ENCODE measurements around the gene KRTAP5-9.
"Not testable (repeated sequence)": the region's sequence is repeated elsewhere in the genome, so short reads cannot be mapped to it uniquely, and the experiment has no call there.

Gene KRTAP5-9, protein sequence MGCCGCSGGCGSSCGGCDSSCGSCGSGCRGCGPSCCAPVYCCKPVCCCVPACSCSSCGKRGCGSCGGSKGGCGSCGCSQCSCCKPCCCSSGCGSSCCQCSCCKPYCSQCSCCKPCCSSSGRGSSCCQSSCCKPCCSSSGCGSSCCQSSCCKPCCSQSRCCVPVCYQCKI

DNA sequence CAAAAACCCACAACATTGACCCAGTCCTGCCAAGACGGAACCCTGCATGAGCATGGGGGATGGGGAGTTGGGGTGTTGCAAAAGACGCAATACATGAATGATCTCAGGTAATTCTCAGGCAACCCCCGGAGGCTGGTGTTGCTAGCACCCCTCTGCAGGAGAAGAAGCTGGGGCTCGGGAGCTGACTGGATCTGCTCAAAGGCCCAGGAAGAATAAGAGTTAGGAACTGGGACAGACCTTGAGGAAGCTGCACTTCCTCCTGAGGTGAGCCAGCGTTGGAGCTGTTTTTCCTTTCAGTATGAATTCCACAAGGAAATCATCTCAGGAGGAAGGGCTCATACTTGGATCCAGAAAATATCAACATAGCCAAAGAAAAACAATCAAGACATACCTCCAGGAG, at the start of gene KRTAP5-9:
Gene KRTAP5-9, plus strand, starts transcription at position 301 of the 400 bp plus-strand sequence. CDS start 238 bp downstream, outside the sequence.
- DNase-seq (ENCODE audit: low read depth), result no peak

DNA sequence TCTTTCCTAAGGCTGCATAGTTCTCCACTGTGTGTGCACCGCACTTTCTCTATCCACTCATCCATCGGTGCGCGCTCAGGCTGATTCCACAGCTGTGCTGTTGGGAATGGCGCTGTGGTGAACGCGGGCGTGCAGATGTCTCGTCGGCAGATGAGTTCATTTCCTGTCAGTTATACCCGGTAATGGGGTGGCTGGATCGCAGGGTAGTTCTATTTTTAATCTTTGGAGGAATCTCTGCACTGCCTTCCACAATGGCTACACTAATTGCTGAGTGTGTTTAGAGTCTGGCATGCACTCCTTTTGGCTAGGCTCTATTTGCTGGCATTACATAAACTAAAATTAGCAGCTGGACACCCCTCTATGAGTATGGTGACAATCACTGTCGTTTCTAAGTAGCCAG, 49.1 kb upstream of the KRTAP5-9 start:
- no peak for DNase-seq (ENCODE audit: low read depth)

DNA sequence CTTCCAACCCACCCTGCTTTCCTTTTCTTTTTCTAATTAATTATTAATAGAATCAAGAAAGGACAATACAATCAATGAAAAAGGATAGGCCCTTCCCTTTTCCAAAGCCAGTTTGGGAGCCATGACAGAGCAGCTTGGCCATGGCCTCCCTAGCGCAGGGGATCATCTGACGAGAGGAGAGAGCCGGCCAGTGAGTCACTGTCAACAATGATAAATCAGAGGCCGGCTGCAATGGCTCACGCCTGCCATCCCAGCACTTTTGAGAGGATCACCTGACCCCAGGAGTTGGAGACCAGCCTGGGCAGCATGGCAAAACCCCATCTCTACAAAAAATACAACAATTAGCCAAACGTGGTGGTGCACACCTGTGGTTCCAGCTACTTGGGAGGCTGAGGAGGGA, 48.7 kb upstream of the KRTAP5-9 start:
- no peak for DNase-seq (ENCODE audit: low read depth)

DNA sequence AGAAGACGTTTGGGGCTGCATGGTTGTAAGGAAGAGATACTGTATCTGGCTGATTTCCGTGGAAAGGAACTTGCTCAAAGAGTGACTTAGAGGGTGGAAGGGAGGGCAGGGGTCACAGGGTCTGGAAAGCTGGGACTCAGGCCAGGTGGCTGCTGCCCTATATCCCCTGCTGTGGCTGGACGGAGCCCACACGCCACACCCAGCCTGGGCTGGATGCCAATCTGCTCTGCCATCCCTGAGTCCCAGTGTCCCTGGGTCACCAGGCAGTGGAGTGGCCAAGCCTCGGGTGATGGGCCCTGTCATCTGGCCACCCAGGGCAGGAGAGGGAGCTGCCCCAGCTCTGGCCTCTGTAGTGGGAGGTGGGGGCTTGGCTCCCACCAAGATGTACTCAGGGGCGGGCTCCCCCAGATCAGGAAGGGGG, 47.6 kb upstream of the KRTAP5-9 start:
- no peak for DNase-seq (ENCODE audit: low read depth)

DNA sequence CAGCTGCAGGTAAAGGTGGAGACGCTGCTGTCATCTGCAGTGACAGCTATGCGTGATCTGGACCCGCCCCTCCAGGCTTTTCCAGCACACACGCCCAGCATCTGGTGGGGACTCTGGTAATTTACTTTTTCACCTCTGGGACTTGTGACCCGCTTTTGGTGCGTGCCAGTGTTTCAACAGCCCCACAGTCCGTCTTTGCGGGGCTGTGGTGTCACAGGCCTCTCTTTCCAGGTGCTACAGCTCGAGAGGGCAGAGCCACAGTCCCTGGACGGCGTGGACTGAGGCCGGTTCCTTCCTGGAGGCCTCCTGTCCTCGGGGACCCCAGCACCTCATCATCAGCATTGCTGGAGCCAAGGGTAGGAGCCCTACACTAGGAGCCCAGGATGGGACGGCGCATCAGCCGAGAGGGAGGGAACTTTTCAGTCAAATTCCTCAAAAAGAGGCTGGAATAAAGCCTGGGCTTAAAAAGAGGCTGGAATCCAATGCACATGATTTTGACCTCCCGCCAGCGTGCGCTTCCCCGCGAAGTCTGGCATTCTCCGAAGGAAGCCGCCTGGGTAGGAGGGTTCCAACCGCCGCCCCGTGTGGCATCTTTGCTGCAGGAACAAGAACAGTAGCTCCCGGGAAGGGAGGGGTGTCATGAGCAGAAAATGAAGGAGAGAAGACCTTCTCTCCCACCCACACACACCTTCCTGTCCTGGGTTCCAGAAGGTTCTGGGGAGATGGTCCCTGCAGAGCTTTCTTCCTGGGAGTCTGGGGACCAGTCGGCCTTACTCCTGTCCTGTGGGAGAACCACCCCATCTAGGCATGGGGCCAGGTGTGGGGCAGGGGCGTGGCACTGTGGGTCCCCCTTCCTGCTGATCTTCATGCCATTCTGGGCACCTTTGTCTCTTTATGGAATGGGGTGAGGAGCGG, 46.9 kb upstream of the KRTAP5-9 start:
- no peak for DNase-seq (ENCODE audit: low read depth)

DNA sequence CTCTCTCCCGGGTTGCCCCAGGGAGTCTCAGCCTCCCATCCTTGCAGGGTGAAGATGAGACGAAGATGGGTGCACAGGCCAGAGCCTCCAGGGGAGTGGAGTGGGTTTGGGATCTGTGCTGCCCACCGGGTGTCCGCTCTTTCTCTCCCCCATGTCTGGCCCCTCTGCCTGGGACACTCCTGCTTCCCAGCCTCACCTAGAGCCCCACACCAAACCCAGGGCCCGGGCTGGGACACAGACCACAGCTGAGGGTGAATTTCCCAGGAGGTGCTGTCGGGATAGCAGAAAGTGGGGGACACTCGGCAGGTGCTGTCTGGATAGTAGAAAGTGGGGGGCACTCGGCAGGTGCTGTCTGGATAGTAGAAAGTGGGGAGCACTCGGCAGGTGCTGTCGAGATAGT, 46.2 kb upstream of the KRTAP5-9 start:
- no peak for DNase-seq (ENCODE audit: low read depth)

DNA sequence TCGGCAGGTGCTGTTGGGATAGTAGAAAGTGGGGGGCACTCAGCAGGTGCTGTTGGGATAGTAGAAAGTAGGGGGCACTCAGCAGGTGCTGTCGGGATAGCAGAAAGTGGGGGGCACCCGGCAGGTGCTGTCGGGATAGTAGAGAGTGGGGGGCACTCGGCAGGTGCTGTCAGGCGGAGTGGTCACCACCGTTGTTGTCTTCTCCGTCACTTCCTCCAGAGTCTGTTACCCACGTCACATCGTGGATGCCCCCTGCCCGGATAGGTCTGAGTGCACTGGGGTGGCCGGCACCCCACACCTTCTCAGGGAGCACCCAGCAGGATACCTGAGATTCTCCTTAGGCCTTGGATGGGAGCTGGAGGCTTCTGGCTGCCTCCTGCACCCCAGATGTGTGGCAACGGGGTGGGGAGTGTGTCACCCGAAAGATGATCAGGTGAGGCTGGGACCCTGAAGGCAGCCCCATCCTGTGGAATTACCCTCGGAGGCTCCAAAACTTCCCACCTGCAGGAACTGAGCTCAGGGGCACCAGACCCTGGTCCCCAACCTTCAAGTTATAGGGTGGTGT, 45.3 kb upstream of the KRTAP5-9 start:
- DNase-seq (ENCODE audit: low read depth), result no peak

DNA sequence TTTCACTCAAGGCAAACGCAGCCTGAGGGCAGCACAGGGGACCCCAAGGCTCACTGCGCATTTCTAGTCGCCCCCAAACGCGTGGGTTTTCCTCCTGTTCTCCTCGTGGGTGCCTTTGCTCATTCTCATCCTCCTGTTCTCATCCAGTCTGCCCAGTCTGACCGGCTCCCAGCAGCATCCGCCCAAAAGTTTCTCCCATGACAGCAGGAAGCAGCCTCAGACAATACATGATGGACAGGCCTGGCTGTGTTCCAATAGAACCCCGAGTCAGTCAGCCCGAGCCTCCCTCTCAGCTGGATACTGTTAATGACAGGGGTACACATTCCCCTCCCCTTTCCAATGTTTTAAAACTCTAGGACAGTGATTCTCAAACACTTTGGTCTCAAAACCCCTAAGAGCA, 43.7 kb upstream of the KRTAP5-9 start:
- DNase-seq (ENCODE audit: low read depth), result no peak

DNA sequence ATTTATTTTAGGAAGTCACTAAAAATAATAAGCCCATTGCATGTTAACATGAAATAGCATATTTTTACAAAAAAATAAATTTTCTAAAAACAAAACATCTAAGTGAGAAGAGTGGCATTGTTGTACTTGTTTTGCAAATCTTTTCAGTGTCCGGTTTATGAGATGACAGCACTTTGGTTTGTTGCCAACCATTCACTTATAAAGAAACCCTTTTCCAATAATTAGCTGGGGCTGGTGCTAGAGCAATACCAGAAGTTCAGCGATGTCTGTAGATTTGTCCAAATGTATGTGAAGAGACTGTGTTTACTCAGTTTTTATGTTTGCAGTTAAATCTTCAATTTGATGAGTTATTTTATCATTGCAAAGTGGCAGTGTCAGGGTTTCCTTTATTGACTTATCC, 43.2 kb upstream of the KRTAP5-9 start:
- no peak for DNase-seq (ENCODE audit: low read depth)

DNA sequence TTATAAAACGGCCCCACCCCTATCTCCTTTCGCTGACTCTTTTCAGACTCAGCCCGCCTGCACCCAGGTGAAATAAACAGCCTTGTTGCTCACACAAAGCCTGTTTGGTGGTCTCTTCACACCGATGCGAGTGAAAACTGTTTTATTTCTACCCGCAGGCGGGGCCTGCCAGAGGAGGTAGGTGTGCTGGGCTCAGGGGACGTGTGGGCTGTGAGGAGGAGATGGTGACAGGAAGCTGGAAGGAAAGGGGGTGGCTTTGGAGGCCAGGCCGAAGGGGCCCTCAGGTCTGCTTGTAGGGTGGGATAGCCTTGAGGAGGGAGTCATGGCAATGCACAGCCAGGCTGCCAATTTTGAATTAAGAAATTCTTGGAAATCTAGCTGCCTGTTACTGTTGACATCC, 42.4 kb upstream of the KRTAP5-9 start:
- DNase-seq (ENCODE audit: low read depth), result no peak

DNA sequence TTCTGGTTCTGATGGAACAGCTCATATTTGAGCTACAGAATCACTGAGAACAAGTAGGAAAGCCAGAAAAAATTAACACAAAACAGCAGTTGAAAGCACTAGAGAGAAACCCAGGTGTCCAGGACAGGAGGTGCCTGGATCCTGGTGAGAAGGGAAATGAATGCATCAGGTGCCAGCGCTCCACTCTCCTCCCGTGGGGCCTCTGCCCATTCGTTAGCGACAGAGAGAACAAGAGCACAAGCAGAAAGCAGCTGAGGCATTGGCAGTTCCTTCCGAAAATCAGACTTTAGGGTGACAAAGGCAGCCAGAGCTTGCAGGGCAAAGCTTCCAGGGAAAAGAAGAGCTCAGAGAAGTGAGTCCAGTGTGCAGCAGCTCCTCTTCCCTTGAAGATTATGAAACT, 41.1 kb upstream of the KRTAP5-9 start:
- no peak for DNase-seq (ENCODE audit: low read depth)

DNA sequence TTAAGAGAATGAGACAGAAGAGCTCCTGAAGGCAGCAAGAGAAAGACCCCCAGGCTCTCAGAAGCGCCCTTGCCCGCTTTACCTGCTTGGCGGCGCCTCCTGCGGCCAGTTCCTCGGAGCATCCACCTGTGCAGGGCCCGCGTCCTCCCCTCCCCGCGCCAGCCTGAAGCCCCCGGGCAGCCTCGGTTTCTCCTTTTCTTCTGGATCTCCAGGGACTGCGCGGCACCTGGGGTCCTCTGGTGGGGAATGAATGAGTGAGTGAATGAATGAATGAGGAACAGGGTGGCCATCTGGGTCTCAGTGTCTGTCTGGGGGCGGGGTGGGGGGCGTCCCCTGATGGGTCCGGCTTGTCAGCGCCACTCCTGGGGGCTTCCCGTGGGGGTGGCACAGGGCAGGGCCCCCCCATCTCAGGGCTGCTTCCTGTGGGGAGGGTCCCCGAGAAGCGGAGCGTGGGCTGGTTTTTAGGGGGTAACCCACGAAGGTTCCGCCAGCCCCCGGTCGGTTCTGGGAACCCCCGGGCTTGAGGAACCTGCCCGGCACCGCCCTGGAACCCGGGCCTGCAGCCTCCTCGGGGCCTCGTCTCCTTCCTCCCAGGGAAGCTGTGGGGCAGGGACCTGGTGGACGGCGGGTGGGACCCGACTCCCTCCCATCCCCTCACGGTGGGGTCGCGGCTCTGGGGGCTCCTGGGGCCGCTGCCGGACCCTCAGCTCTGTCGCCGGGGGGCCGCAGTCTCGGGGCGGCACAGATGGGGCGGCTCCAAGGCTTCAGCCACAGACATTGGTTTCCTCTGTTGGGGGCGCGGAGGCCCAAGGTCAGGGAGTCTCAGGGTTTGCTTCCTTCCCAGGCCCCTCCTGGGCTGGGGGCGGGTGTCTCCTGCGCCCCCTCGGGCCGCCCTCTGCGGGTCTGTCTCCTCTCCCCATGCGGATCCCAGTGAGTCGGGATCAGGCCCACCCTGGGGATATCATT, 29.4 kb upstream of the KRTAP5-9 start:
- no peak for DNase-seq (ENCODE audit: low read depth)

DNA sequence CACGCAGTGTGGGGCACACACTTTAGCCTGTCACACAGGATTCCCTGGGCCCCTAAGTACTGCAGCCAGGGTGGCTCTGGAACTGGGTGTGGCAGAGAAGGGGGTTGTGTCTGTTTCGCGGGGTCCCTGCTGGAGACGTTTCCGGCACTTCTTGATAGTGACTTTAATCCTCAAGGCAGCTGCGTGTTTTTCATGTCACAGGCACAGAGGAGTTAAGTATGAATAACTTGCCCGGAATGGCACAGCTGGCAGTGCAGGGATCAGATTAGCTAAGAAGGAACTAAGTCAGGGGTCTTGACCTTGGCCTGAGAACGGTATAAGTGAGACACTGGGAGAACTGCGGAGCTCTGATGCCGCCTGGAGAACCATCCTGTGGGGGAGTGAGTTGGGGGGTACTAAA, 28.7 kb upstream of the KRTAP5-9 start:
- no peak for DNase-seq (ENCODE audit: low read depth)

DNA sequence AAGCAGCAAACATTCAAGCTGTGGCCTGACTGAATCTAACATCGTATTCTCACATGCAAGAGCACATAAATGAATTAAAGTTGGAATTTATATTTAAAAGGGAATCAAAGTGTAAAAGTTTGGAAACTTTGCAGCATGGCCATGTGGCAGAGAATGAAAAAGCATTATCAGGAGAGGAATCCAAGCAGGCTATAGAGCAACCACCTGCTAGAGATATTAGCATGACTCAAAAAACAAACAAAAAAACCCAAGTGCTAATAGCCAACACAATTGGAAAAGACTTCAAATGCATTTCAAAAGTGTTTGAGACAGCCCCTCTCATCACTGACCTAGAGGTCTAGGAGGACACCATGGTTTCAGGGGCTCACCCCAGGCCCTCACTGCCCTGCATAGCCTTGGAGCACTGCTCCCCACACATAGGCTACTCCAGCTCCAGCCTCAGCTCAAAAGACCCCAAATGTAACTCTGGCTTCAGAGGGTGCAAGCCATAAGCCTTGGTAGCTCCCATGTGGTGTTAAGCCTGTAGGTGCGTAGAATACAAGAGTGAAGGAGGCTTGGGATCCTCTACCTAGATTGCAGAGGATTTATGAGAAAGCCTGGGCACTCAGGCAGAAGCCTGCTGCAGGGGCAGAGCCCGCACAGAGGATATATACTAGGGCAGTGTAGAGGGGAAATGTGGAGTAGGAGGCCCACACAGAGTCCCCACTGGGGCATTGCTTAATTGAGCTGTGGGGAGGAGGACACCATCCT, 22.9 kb upstream of the KRTAP5-9 start:
- no peak for DNase-seq (ENCODE audit: low read depth)

DNA sequence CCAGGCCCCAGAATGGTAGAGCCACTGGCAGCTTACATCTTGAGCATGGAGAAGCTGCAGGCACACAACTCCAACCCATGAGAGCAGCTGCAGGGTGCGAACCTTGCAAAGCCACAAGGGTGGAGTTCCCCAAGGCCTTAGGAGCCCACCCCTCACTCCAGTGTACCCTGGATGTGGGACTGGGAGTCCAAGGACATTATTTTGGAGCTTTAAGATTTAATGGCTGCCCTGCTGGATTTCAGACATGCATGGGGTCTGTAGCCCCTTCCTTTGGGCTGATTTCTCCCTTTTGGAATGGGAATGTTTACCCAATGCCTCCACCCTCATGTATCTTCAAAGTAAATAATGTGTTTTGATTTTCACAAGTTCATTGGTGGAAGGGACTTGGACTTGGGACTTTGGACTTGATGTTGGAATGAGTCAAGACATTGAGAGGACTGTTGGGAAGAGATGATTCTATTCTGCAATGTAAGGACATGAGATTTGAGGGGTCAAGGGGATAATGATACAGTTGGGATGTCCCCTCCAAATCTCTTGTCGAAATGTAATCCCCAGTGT, 22.2 kb upstream of the KRTAP5-9 start:
- no peak for DNase-seq (ENCODE audit: low read depth)

DNA sequence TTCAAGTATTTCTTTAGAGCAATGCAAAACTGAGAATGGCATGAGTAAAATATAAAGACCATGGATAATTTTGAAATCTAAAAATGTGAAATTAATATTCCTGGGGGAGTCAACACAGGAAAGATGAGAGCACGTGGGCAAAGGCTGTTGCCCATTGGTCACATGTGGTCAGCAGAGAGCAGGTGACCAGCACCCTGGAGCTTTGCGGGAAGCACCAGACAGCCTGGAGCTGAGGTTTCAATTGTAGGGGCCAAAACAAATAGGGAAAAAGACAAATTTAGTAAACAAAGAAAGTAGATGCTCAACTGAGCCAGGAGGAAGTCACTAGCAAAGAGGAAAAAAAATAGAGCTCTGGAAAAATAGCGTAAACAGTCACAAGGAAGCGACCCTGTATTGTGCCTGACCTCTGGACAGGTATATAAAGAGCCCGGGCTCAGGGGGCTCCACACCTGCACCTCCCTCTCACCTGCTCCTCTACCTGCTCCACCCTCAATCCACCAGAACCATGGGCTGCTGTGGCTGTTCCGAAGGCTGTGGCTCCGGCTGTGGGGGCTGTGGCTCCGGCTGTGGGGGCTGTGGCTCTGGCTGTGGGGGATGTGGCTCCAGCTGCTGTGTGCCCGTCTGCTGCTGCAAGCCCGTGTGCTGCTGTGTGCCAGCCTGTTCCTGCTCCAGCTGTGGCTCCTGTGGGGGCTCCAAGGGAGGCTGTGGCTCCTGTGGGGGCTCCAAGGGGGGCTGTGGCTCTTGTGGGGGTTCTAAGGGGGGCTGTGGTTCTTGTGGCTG, 21.2 kb upstream of the KRTAP5-9 start, which contains the start of gene KRTAP5-7:
Gene KRTAP5-7, plus strand, starts transcription at position 472 of the 780 bp plus-strand sequence. Its CDS starts 34 bp downstream, at position 506.
- DNase-seq (ENCODE audit: low read depth), result not testable (repeated sequence)

DNA sequence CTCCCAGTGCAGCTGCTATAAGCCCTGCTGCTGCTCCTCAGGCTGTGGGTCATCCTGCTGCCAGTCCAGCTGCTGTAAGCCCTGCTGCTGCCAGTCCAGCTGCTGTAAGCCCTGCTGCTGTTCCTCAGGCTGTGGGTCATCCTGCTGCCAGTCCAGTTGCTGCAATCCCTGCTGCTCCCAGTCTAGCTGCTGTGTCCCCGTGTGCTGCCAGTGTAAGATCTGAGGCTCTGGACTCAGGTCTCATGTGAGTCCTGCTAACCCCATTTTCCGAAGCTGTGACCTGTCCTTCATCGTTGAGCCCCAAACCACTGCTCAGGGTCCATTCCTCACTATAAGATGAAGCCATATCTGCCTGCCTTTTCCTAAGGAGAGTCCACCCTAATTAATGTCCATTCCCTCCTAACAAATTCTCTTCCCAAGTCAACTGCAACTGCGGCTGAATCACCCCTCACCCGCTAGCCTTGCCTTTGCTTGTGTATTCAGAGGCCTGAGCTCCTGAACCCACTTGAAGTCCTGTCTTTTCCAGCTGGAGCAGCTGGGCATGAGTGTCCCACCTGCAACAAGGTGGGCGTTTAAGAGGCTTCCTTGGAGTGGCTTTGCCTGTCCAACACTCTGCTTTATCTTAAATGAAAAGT, 20.5 kb upstream of the KRTAP5-9 start:
- no peak for DNase-seq (ENCODE audit: low read depth)

DNA sequence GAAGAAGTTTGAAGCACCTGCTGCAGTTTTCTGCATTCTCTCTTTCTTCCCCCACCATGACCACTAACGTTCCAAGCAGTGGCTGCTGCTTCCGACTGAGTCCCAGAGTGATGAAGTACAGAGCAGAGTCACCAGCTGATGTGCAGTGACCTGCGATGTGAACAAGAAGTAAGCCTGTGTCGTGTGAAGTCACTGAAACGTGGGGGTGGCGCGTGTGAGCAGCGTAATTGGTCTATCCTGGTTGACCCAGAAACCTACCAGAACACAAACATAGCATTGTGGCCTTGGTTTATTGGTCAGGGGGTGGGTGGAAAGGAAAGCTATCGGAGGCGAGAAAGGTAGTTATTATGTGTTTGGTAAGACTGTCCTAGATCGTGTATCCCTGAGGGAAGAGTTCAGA, 17.6 kb upstream of the KRTAP5-9 start:
- no peak for DNase-seq (ENCODE audit: low read depth)

DNA sequence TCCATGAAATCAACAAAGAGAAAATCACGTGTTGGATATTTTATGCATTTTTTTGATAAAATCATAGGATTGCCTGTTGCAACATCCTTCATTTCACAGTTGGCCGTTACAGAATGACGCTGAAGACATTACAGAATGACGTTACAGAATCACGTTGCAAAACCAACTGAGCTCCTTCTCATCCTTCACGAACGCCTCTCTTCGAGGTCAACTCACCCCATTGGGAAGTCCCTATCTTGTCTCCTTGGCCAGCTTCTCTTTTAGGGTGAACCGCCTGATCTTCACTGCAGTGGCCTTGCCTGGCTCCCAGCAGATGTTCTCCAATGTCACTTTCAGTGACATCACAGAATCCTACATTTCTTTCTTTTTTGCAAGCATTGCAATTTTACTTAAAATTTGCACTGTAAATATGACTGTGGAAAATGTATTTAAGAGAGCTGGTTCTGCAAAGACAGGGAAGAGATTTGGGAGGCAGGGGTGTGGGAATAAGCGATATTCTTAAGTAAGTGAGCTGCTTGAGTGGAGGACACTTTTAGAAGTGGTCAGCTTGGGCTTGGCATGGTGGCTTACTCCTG, 16.1 kb upstream of the KRTAP5-9 start:
- no peak for DNase-seq (ENCODE audit: low read depth)
